ENCODE data around the gene SNAP25.

The SNAP25 gene

DNA sequence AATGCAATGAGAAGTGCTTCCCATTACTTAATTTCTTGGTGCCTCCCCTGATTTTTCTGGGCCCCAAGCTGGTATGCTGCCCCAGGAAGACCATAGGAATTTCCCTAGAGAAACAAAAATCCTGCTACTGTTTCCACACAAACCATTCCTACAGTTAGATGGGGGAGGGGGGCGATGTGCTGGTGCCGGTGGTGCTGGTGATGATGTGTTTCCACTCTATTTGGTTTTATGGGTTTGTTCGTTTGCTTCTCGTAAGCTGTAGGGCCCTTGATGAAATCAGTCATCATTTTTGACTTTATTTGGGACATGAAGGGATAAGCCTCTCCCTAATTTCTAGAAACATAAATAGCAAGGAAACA is 110.2 kb downstream of the SNAP25 start:
- no peak for DNase-seq (ENCODE audit: extremely low read depth in 1 of 2, low read depth in 1 of 2)

DNA sequence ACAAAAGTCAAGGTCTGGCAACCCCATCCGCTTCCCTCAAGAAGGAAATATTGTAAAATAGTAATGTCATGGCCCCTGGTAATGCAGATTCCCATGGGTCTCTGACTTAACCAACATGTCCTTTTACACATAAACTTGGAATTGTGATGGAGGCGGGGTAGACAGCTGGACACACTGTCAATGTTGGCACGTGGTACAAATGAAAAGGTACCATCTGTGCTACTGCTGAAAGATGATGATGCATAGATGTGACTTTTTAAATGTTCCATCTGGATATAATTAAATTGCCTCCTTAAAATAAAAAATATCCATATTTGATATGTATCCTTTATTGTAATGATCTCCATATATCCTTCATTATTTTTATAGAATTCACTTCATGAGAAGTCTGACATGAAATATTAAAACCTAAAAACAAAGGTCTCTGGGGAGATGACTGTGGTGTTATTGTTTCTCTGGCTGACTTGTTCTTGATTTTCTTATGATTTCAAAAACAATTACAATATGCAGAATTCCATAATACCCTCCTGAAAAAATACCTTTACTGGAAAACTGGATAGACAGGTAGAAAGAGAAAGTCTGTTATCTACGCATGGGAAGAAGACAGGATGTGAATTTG is 110.9 kb downstream of the SNAP25 start:
- DNase-seq (ENCODE audit: extremely low read depth in 1 of 2, low read depth in 1 of 2) = no peak

DNA sequence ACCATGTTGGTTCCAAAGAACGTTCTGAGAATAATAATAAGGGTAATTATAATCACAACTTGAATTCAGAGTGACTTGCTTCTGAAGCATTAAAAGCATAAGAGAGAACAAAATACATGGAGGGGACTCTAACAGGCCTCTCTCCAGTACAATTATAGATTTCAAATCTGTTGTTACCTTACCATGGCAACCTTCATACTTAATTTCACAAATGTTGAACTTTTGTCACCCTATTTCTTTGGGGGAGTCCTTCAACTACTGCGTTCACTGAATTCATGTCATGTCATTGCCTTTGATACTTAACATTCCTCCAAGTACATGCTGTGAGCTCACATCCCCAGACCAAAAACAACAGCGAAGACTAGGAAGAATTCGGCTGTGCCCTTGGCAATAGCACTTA is 111.4 kb downstream of the SNAP25 start:
- DNase-seq (ENCODE audit: extremely low read depth in 1 of 2, low read depth in 1 of 2) = no peak

DNA sequence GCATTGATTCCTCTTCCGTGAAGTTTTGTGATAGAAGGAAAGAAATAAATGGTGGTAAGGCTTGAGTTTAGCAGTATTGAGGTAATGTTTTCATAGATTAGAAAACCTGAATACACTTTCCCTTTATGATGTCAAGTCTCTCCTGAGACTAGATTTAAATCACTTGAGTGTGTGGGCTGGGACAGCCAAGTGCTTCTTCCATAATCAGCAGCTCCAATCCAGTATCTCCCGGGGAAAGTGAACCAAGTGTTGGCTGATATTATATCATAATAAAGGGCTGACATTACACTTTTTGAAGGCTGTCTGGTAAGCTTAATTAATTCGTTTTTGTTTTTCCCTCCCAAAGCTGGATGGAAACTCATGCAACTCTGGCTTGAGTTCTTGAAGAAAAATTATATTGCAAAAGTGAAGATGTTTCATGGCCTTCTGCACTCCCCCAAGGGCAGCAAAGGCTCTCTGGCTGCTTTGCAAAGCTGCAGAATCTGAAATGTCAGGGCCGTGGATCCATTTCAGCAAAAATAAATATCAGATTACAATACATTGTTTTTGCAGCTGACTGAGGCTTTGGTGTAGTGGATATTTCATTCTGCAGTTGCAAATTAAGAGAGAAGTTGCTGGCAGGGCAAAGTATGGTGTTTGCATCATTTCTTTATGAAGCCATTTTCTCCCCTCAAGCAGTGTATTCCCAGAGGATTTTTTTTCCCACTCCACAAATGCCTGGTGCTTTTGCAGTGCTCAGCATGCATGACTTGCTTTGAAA is 114.2 kb downstream of the SNAP25 start:
- no peak for DNase-seq (ENCODE audit: extremely low read depth in 1 of 2, low read depth in 1 of 2)

DNA sequence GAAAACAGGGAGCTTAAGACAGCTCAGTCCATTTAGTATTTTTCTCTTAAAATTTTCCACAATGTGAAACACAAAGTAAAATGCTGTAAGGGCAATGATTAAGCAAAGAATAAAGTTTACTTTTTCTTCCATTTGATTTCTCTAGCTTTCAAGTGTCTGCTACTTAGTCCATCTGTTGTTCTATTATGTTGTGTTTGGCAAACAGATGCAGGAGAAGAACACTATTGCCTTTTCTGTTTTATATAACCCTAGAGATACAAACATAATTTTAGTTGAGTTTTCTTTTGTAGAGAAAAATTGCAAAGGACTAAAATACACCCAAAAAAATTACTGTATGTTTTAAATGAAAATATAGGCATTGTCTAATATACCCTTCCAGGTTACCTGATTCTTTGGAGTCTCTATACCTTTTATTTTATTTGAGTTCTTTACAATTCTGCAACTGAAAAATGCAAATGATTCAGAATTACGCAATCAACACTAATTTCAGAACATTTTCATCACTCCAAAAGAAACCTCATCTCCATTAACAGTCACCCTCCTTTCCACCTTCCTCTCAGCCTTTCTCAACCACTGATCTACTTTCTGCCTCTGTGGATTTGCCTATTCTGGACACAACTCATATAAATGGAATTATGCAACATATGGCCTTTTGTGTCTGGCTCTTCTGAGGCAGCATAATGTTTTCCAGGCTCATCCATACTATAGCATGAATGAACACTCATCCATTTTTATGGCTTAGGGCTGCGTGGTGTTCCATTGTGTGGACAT is 118.5 kb downstream of the SNAP25 start:
- no peak for DNase-seq (ENCODE audit: extremely low read depth in 1 of 2, low read depth in 1 of 2)

DNA sequence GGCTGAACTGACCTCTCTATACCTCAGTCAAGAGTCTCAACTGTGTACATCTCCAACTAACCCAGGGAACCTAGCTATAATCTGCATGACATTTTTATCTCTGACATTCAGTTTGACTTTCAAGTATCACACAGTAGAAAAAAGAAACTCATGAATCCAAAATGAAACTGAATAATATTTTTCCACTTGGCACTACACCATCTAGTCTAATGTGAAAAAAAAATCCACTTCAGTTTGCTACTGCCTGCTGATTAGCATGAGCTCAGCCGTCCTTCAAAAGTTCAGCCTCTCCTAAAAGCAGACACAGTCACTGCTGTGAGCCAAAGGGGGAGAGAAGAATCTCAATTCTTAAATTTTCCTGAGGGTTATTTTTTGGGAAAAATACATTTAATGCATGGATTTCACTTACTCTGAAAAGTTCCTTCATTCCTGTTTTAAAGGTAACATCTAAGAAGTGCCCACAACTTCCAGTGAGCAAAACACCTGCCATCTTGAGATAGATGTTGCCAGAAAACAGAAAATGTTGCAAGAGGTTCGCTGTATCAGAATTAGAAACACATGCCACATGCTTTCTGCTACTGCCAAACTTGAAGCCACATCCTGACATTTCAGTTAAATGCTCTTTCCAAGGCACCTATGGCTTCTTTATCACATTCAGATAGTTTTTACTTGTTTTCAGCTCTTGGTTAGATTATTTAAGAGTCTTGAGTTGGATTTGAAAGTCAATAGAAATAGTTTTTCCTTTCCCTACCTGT is 120.0 kb downstream of the SNAP25 start:
- no peak for DNase-seq (ENCODE audit: extremely low read depth in 1 of 2, low read depth in 1 of 2)

DNA sequence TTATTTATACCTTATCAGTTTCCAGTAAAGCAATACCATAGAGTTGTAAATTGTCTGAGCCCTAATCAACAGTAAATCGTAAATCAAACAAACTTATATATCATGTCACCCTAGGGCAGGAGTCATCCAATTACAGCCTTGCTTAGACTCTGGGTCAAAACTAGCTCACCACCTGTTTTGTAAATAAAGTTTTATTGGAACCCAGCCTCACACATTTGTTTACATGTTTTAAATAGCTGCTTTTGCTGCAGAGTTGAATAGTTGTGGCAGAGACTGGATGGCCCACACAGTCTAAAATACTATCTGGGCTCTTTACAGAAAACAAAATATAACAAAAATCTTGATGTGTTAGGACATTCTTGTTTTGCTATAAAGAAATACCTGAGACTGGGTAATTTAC is 121.0 kb downstream of the SNAP25 start:
- DNase-seq (ENCODE audit: extremely low read depth in 1 of 2, low read depth in 1 of 2) = no peak

DNA sequence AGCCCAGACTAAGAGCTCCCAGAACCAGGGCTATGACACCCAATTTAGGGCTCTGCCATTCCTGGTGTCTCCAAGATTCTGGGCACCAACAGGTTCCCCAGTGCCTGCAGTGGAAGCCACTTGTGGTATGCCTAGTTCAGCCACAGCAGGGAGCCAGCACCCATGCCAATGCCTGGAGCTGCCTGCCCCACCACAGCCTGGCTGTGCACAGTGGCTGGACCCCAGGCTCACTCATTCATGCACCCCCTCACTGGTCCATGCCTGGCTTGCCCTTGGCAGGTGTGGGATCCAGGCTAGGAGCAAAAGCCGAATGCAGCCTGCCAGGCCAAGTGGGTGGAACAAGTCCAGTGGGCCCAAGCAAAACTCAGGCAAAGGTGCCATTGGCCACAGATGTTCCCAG is 123.5 kb downstream of the SNAP25 start:
- no peak for DNase-seq (ENCODE audit: extremely low read depth in 1 of 2, low read depth in 1 of 2)

DNA sequence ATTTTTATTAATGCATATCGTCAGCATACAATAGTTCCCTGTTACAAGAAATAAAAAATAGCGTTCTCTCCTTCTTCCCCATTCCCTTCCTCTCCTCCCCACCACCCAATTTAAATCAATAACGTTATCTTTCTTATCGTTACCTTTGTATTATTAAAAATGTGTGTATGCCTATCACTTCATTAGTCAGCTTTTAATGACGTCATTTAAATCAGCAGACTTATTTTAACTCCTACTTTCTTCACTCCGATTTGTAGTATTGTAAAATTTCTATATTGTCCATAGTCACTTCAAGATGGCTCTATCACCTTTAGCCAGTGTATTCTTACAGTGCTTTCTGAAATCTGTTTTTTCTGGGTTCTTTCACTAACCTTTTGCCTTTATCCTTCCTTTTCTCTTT is 126.3 kb downstream of the SNAP25 start:
- no peak for DNase-seq (ENCODE audit: extremely low read depth in 1 of 2, low read depth in 1 of 2)

DNA sequence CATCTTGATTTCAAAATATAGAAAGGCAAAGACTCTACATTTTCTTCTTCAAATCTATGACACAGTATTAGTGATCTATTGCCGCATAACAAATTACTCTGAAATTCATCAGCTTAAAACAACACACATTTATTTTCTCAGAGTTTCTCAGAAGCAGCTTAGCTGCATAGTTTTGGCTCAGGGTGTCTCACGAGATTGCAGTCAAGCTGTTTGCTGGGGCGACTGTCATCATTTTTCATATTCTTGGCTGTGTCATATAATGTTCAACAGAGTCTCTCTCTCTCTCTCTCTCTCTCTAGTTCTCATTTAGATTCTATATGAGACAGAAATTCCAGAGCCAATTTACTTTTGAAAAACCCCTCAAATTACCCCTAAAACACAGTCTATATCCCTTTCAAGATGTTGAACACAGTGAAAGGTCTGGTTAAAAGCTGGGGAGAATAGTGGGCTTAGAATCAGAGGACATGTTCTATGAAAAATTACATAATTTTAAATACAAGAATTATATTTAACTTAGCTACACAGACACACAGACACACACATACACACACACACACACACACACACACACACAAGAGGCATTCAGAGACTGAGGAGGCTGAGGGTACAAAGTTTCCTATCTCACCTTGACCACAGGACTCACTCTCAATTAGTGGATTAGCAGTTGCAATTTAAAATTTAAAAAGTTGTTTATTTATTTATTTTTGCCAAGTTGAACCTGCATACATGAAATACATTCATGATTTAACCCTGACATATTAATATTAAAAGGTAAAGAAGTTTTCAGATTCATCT is 128.7 kb downstream of the SNAP25 start:
- no peak for DNase-seq (ENCODE audit: extremely low read depth in 1 of 2, low read depth in 1 of 2)

DNA sequence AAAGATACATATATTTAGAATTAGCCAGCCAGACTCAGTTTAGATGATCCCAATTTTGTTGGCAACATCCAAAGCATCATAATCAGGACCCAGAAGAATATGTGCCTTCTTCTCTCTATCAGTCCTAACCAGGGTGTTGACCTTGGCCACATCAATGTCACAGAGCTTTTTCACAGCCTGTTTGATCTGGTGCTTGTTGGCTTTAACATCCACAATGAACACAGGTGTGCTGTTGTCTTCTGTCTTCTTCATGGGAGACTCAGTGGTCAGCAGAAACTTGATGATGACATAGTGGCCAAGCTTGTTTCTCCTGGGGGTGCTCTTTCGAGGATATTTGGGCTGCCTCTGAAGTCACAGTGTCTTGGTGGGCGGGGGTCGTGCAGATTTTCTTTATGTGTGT is 130.5 kb downstream of the SNAP25 start:
- DNase-seq (ENCODE audit: extremely low read depth in 1 of 2, low read depth in 1 of 2) = no peak

DNA sequence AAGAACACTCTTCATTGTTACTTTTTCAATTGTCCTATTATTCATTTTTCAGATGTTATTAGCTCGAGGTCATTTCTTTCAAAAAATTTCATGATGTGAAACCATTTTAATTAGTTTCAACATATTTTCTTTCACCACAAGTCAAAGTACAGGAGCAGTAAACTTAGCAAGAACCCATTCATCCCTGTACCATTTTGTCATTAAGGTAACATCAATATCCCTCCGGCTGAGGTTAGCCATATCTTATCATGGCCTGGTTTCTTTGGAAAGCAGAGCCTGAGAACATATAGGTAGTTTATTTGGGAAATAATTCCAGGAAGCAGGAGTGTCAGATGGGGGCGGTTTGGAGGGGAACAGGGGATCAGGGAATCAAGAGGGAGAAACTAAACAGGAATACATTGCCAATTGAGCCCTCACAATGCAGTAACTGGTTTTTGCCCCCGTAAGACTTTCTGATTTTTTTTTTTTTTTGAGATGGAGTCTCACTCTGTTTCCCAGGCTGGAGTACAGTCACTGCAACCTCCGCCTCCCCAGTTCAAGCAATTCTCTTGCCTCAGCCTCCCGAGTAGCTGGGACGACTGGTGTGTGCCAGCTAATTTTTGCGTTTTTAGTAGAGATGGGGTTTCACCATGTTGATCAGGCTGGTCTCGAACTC is 131.7 kb downstream of the SNAP25 start:
- no peak for DNase-seq (ENCODE audit: extremely low read depth in 1 of 2, low read depth in 1 of 2)

DNA sequence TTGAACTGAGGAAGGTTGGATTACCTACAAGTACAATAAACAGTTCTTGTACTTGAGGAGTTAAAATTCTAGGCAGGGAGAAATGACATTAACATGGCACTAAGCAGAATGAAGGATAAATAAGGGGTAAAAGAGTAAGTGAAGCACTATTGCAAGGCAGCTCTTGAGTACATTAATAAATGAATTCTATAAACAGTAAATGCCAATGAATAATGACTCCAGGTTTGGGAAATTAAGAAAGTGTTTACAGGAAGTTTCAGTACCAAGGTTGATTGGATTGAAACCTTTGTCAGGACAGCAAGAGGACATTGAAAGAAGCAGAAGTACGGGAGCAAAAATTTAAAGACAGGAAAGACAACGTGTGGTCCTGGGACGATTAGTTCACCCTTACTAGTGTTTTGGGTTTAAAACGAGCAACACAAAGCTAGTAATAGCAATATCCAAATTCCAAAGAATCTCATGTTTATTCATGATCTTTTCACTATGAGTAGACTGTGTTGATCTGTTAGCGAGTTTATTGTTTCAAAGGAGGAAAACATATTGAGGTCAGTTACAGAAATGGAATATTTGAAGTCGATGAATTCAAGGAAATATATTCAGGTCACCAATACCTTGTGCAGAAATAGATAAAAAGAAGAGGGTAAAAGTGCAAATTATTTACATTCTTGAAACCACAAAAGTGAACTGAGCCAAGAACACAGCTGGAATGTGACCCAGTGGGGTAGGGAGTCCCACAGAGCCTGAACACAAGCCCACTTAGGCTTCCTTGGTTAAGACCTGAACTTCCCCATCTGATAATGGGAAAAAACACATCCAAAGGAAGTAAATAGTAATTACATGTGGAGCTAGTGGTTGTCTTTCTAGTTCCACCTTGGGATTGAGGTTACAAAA is 134.5 kb downstream of the SNAP25 start:
- DNase-seq (ENCODE audit: extremely low read depth in 1 of 2, low read depth in 1 of 2) = no peak

DNA sequence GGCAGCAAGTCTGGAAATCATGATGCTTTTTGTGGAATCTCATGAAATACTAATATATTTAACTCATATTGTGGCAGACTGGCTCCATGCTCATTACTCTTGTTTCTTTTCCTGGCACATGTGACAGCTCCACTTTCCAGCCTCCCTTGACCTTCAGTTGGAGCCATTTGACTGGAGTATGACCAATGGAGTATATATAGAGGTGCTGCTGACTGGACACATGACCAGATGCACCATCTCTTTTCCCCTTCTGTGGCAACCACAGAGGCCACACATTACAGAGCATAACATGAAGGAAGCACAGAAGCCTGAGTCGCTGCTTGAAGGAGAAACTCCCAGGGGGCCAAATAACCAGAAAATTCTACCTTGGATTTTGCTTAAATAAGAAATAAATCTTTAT is 138.0 kb downstream of the SNAP25 start:
- no peak for DNase-seq (ENCODE audit: extremely low read depth in 1 of 2, low read depth in 1 of 2)
